Osteoblast (primary cell): ENCODE measurements around the gene MED23. TPM values are rescaled to one million over a fixed set of nuclear protein-coding genes. Genes with fewer than 3 reads are reported as not detected.
A peak's percentile ranks its signal among the peaks of the same experiment; 100 is the strongest.

Source experiments
- DNase-seq: peaks from one replicate; pipeline ENCODE4 v3.0.0; 2011; ENCODE audit warnings: low spot score, mixed read lengths; ENCODE audit not compliant: insufficient read length; ENCODE audit errors: missing footprints
- H2AFZ ChIP-seq: 2 replicates; pipeline ENCODE4 v1.6.0; 2011; ENCODE audit warnings: mild to moderate bottlenecking, low read length
- H3K27ac ChIP-seq: 2 replicates; pipeline ENCODE4 v1.5.1; 2011; ENCODE audit warnings: mild to moderate bottlenecking, low read depth, low read length, moderate library complexity
- H3K27me3 ChIP-seq: 2 replicates; pipeline ENCODE4 v1.6.0; 2012; ENCODE audit warnings: mild to moderate bottlenecking, control low read depth, inconsistent platforms, low read length, moderate library complexity; ENCODE audit not compliant: insufficient read depth
- H3K36me3 ChIP-seq: 2 replicates; pipeline ENCODE4 v1.5.1; 2011; ENCODE audit warnings: mild to moderate bottlenecking, low read length, control low read depth, moderate library complexity; ENCODE audit not compliant: insufficient read depth
- H3K4me1 ChIP-seq: 2 replicates; pipeline ENCODE4 v1.5.1; 2011; ENCODE audit warnings: mild to moderate bottlenecking, low read length, control low read depth, moderate library complexity; ENCODE audit not compliant: insufficient read depth
- H3K4me2 ChIP-seq: 2 replicates; pipeline ENCODE4 v1.6.0; 2011; ENCODE audit warnings: mild to moderate bottlenecking, low read length; ENCODE audit not compliant: insufficient read depth
- H3K4me3 ChIP-seq: fragments of 200-600 bp; sonication (generic); 3 replicates; pipeline ENCODE4 v1.5.1; 2012; ENCODE audit warnings: mild to moderate bottlenecking, low read length, inconsistent platforms; ENCODE audit not compliant: insufficient read depth
- H3K79me2 ChIP-seq: 2 replicates; pipeline ENCODE4 v1.6.0; 2012; ENCODE audit warnings: mild to moderate bottlenecking, low read length, control low read depth, inconsistent platforms; ENCODE audit not compliant: insufficient read depth
- H3K9me3 ChIP-seq: 2 replicates; pipeline ENCODE4 v1.5.1; 2011; ENCODE audit warnings: low read depth, low read length, control low read depth
- H4K20me1 ChIP-seq: 2 replicates; pipeline ENCODE4 v1.6.0; 2012; ENCODE audit warnings: mild to moderate bottlenecking, low read length, control low read depth; ENCODE audit not compliant: insufficient read depth
- total RNA-seq: library from RNA; depleted of rRNA; stranded (reverse); fragments of >200 nt; gene quantifications from 2 replicates; pipeline ENCODE4 v1.2.3, GENCODE V29; 2012
- TF ChIP-seq, protein P1 (sequence below): IDR thresholded peaks from 2 replicates; pipeline ENCODE4 v1.5.1; 2011; ENCODE audit warnings: mild to moderate bottlenecking, low read depth, low read length, moderate library complexity; ENCODE audit errors: extremely low read depth

MED23 gene
- total RNA-seq, 1 donor, result 34.0 TPM

DNA sequence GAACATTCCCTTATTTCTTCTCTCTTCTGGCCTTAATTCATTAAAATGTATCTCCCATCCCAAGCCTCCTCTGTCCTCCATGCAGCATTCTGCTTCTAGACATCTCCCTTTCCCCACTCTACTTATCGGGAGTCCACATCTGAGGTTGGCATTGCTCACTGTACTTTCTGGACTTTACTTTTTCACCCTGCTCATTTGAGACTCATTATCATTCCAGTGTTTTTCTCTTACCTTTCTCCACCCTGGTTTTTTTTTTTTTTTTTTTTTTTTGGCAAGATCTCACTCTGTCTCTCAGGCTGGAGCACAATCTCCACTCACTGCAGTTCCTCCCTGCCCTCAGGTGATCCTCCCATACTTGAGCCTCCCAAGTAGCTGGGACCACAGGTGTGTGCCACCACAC lies 13.5 kb upstream of the MED23 start:
- H3K27ac ChIP-seq, result no peak overlapping the region
- no peak for DNase-seq
- peaks cover 6% of the 10 kb centered on the region for H3K27me3 ChIP-seq
- no peaks in the 10 kb centered on the region for H3K36me3 ChIP-seq
- H3K79me2 ChIP-seq, result no peaks in the 10 kb centered on the region
- no peak overlapping the region for H2AFZ ChIP-seq
- no peaks in the 10 kb centered on the region for H4K20me1 ChIP-seq
- H3K4me3 ChIP-seq, result no peak overlapping the region
- H3K4me1 ChIP-seq, result no peaks in the 10 kb centered on the region
- H3K4me2 ChIP-seq, result no peak overlapping the region
- no peaks in the 10 kb centered on the region for H3K9me3 ChIP-seq
- TF ChIP-seq, protein P1, sequence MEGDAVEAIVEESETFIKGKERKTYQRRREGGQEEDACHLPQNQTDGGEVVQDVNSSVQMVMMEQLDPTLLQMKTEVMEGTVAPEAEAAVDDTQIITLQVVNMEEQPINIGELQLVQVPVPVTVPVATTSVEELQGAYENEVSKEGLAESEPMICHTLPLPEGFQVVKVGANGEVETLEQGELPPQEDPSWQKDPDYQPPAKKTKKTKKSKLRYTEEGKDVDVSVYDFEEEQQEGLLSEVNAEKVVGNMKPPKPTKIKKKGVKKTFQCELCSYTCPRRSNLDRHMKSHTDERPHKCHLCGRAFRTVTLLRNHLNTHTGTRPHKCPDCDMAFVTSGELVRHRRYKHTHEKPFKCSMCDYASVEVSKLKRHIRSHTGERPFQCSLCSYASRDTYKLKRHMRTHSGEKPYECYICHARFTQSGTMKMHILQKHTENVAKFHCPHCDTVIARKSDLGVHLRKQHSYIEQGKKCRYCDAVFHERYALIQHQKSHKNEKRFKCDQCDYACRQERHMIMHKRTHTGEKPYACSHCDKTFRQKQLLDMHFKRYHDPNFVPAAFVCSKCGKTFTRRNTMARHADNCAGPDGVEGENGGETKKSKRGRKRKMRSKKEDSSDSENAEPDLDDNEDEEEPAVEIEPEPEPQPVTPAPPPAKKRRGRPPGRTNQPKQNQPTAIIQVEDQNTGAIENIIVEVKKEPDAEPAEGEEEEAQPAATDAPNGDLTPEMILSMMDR, result no peak

DNA sequence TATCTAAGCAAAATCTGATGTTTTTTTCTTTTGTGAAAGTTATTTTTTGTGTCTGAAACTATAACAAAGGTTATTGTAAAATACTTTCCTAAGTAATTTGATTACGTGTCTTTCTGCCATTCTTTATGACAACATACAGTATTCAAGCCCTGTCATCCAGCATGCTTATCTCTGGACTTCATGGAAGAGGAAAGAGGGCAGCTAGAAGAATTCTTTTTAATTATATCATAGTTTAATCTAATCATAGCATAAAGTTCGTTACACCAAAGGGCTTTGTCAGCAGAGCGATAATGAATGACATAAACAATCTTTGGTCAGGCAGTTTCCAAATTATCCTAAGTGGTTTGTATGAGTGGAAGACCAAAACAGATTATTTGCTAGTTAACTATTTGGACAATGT lies 12.5 kb upstream of the MED23 start:
- Histone ChIP-seq H3K27me3 (peaks cover 8% of the 10 kb centered on the region), H3K4me3 (no peak overlapping the region), H4K20me1 (no peaks in the 10 kb centered on the region), H2AFZ (no peak overlapping the region), H3K4me2 (no peak overlapping the region), H3K36me3 (no peaks in the 10 kb centered on the region), H3K4me1 (no peaks in the 10 kb centered on the region), H3K9me3 (no peaks in the 10 kb centered on the region), H3K27ac (no peak overlapping the region), H3K79me2 (no peaks in the 10 kb centered on the region)
- TF ChIP-seq, protein P1, result no peak
- DNase-seq, result no peak

DNA sequence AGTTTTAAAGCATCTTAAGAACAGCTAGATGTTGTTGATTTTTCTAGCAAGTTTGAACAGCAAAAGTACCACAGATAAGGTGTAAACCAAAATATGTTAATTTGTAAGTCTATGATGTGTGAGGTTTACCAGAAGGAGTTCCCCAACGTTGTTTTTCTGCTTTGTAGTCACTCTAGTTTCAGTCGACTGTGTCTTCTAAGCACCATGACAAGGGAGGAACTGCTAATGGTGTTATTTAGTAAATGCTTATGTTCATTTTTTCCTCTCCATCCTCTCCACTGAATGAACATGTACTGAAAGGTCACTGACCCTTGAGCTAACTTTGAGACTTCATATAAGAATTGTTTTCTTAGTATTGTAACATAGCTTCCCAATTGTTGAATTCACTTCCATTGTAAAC lies 12.1 kb upstream of the MED23 start:
- Histone ChIP-seq H2AFZ (no peak overlapping the region), H4K20me1 (no peaks in the 10 kb centered on the region), H3K36me3 (no peaks in the 10 kb centered on the region), H3K79me2 (no peaks in the 10 kb centered on the region), H3K4me3 (no peak overlapping the region), H3K9me3 (no peaks in the 10 kb centered on the region), H3K27ac (no peak overlapping the region), H3K27me3 (peaks cover 5% of the 10 kb centered on the region), H3K4me2 (no peak overlapping the region), H3K4me1 (no peaks in the 10 kb centered on the region)
- TF ChIP-seq, protein P1, result no peak
- DNase-seq, result no peak

DNA sequence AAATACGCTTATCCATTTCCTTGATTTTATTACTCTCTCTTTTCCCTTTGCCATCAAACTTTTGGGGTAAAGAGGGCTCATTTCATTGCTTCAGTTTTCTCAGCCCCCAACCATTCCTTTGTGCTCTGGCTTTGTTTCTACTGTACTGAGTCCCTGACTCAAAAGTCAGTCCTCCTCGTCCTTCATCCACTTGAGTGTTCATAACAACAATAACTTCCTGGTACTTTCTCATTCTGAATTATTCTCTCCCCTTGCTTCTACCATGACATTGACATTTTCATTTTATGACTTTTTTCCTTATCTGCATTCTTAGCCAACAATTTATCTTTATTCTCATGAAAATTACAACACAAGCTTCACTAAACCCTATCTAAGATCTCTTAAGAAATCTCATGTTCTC lies 10.0 kb upstream of the MED23 start:
- DNase-seq, result peak; percentile 32
- H3K4me1 ChIP-seq, result no peaks in the 10 kb centered on the region
- no peak overlapping the region for H3K4me2 ChIP-seq
- no peak overlapping the region for H2AFZ ChIP-seq
- H3K36me3 ChIP-seq, result no peaks in the 10 kb centered on the region
- no peaks in the 10 kb centered on the region for H3K79me2 ChIP-seq
- H3K4me3 ChIP-seq, result no peak overlapping the region
- H4K20me1 ChIP-seq, result no peaks in the 10 kb centered on the region
- TF ChIP-seq, protein P1, result no peak
- no peaks in the 10 kb centered on the region for H3K9me3 ChIP-seq
- peaks cover 2% of the 10 kb centered on the region for H3K27me3 ChIP-seq
- H3K27ac ChIP-seq, result no peak overlapping the region
